Activated naive CD8-positive, alpha-beta T cell treated with anti-CD3 and anti-CD28 coated beads, Interleukin-2, amount 10 ng/mL, durations not matched to agents 7 days and 5 days (primary cell): ENCODE results near the gene MCM8. TPM values are rescaled to one million over a fixed set of nuclear protein-coding genes. Genes with fewer than 3 reads are reported as not detected.

ENCODE experiments used
- ATAC-seq: fragments of 150-1000 bp; cut with Tn5 transposase; one replicate; pipeline ENCODE4 v1.10.0; 2021; ENCODE audit warnings: low read depth, moderate library complexity
- POLR2A ChIA-PET: fragments of 350-600 bp; sonication (Branson Sonifier 250); formaldehyde crosslinking; loops from one replicate; lab custom pipeline; 2021; ENCODE audit warnings: antibody characterized with exemption; lab: Charles Lee
- DNase-seq: peaks from one replicate; pipeline ENCODE4 v3.0.0; 2021
- H3K27ac Mint-ChIP-seq: one replicate; pipeline ENCODE4 v1.8.0; 2022; ENCODE audit warnings: mild to moderate bottlenecking, mixed read lengths
- H3K27me3 Mint-ChIP-seq: one replicate; pipeline ENCODE4 v1.8.0; 2022; ENCODE audit warnings: mild to moderate bottlenecking, moderate library complexity, mixed read lengths
- H3K36me3 Mint-ChIP-seq: one replicate; pipeline ENCODE4 v1.8.0; 2021; ENCODE audit warnings: mild to moderate bottlenecking, mixed read lengths
- H3K4me1 Mint-ChIP-seq: one replicate; pipeline ENCODE4 v1.8.0; 2021; ENCODE audit warnings: mixed read lengths
- H3K4me3 Mint-ChIP-seq: one replicate; pipeline ENCODE4 v1.8.0; 2022; ENCODE audit warnings: mild to moderate bottlenecking, moderate library complexity, mixed read lengths
- H3K9me3 Mint-ChIP-seq: one replicate; pipeline ENCODE4 v1.8.0; 2021; ENCODE audit warnings: mixed read lengths
- total RNA-seq, 2 experiments: library from RNA; stranded (reverse); gene quantifications; one replicate each; pipeline ENCODE4 v1.2.3, GENCODE V29; 2021

The MCM8 gene
- total RNA-seq, 2 experiments from 2014 or later: 22.6 to 23.5 TPM

DNA sequence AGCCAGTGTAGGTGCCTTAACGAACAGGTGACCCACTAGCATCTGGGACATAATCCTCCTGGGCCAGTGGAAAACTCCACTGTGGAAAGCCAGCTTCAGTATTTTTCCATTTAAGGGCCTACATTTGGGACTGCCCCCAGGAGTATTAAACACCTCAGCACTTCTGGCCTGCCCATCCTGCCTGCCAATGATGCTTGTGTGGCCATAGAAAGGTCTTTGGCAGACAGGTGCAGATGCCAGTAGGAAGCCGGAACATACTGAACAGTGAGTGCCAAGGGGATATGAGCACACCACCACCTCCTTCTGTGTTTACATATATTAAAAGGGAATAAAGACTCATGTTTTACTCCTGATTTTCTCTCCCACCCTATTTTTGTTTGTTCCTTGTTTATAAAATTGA, 19.9 kb downstream of the MCM8 start:
- ATAC-seq (no peak), DNase-seq (no peak)
- Mint-ChIP-seq H3K27ac (no peak overlapping the region), H3K36me3 (peaks cover 19% of the 10 kb centered on the region), H3K4me3 (no peak overlapping the region), H3K27me3 (no peaks in the 10 kb centered on the region), H3K9me3 (no peaks in the 10 kb centered on the region), H3K4me1 (no peaks in the 10 kb centered on the region)
- POLR2A ChIA-PET: no interaction called here

DNA sequence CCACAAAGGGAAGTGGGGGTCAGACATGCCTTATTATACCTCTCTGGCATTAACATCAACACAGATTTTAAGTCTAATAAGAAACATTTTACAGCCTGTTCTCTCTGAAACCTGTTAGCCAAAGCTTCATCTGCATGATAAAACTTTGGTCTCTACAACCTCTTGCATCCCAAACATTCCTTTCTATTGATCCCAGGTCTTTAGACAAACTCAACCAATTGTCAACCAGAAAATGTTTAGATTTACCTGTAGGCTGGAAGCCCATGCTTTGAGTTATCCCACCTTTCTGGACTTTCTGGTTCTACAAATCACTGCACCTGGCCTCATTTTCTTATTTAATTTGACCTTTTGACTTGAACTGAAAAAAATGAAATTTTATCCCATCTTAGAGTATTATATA, 20.8 kb downstream of the MCM8 start:
- H3K27ac Mint-ChIP-seq: no peak overlapping the region
- ATAC-seq: no peak
- no peak for DNase-seq
- H3K36me3 Mint-ChIP-seq: peaks cover 15% of the 10 kb centered on the region
- H3K9me3 Mint-ChIP-seq: no peaks in the 10 kb centered on the region
- no peaks in the 10 kb centered on the region for H3K27me3 Mint-ChIP-seq
- no peaks in the 10 kb centered on the region for H3K4me1 Mint-ChIP-seq
- H3K4me3 Mint-ChIP-seq: no peak overlapping the region
- POLR2A ChIA-PET: no interaction called here

DNA sequence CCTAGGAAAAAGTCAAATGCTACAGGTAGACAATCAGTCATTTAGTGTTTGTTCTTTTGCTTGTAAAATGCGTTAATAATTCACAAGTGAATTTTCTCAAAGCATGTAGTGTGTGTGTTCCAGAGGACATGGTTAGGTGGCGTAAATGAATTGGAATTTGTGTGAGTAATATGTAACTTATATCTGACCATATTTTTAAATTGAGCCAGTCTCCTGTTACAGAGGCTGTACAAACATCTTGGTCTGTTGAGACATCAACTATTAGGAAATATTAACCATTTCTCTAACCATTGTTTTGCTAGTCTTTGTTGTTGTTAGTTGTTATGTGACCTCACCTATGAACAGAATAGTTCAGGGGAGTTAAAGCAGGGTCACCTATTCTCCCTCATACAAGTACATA, 22.7 kb downstream of the MCM8 start:
- POLR2A ChIA-PET: no interaction called here
- Mint-ChIP-seq H3K4me1 (peaks cover 2% of the 10 kb centered on the region), H3K27ac (no peak overlapping the region), H3K4me3 (no peak overlapping the region), H3K36me3 (peaks cover 13% of the 10 kb centered on the region), H3K27me3 (no peaks in the 10 kb centered on the region), H3K9me3 (no peaks in the 10 kb centered on the region)
- ATAC-seq (no peak), DNase-seq (no peak)

DNA sequence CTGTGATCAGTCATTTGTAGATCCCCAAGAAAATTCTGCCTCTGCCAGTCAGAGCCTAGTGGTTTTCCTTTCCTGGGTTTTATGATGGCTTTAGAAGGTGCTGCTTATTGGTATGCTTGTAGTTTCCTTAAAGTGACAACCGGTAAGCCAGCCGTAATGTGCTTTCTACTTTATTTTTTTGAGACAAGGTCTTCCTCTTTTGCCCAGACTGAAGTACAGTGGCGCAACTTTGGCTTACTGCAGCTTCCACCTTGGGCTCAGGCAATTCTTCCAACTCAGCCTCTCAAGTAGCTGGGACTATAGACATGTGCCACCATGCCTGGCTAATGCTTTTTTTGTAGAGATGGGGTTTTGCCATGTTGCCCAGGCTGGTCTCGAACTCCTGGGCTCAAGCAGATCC, 23.5 kb downstream of the MCM8 start:
- no peak overlapping the region for H3K27ac Mint-ChIP-seq
- H3K4me1 Mint-ChIP-seq: peaks cover 2% of the 10 kb centered on the region
- H3K4me3 Mint-ChIP-seq: no peak overlapping the region
- ATAC-seq (no peak), DNase-seq (no peak)
- H3K36me3 Mint-ChIP-seq: peaks cover 17% of the 10 kb centered on the region
- POLR2A ChIA-PET: no interaction called here
- no peaks in the 10 kb centered on the region for H3K9me3 Mint-ChIP-seq
- H3K27me3 Mint-ChIP-seq: no peaks in the 10 kb centered on the region

DNA sequence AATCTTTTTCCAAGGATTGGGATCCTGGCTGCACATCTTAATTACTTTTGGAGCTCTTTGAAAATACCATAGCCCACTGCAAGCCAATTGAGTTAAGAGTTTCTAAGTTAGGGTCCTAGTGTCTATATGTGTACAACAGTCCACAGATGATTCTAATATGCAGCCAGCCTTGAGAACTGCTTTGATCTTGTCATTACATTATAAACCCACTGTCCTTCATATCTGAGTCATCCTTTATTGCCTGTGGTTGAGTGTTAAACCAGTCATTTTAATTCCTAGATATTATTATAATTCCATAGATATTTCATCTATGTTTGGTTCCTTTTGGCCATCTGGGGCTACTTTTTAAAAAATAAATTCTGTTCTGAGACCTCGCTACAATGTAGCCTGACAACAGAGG, 24.1 kb downstream of the MCM8 start:
- no peak overlapping the region for H3K27ac Mint-ChIP-seq
- no peak for ATAC-seq
- H3K4me1 Mint-ChIP-seq: peaks cover 2% of the 10 kb centered on the region
- no peak overlapping the region for H3K4me3 Mint-ChIP-seq
- POLR2A ChIA-PET: no interaction called here
- H3K9me3 Mint-ChIP-seq: no peaks in the 10 kb centered on the region
- no peak for DNase-seq
- H3K27me3 Mint-ChIP-seq: no peaks in the 10 kb centered on the region
- H3K36me3 Mint-ChIP-seq: peaks cover 21% of the 10 kb centered on the region

DNA sequence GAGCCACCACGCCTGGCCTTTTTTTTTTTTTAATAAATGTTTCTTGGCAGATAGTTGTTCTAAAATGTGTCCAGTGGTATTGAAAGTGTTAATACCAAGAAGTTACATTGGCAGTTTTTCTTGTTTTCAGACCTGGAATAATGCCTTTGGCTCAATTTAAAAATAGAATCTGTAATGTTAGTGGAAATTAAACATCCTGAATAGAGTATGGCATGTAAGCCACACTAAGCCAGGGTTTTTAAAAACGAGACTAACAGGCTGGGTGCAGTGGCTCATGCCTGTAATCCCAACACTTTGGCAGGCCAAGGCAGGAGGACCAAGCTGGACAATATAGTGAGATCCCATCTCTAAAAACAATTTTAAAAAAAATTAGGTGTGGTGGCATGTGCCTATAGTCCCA, 25.3 kb downstream of the MCM8 start:
- ATAC-seq (no peak), DNase-seq (no peak)
- no peak overlapping the region for H3K27ac Mint-ChIP-seq
- POLR2A ChIA-PET: no interaction called here
- H3K36me3 Mint-ChIP-seq: peaks cover 25% of the 10 kb centered on the region
- H3K27me3 Mint-ChIP-seq: no peaks in the 10 kb centered on the region
- no peak overlapping the region for H3K4me3 Mint-ChIP-seq
- H3K9me3 Mint-ChIP-seq: no peaks in the 10 kb centered on the region
- H3K4me1 Mint-ChIP-seq: peaks cover 3% of the 10 kb centered on the region

DNA sequence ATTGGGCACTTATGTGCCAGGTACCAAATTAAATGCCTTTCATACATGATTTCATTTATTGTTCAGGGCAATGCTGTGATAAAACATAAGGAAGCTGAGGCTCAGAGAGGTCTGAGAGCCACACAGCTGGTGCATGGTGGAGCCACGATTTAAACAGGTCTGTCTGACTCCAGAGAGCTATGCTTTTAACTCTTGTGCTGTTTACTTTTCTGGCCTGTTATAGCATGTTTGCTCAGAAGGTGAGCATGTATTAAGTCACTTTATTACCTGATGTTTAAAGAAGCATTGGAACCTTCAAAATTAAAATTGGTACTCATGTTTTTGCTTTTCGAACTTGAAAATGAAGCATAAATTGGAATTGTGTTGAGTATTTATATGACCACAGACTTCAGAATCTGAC, 26.8 kb downstream of the MCM8 start:
- no peak overlapping the region for H3K27ac Mint-ChIP-seq
- no peaks in the 10 kb centered on the region for H3K27me3 Mint-ChIP-seq
- peaks cover 25% of the 10 kb centered on the region for H3K36me3 Mint-ChIP-seq

DNA sequence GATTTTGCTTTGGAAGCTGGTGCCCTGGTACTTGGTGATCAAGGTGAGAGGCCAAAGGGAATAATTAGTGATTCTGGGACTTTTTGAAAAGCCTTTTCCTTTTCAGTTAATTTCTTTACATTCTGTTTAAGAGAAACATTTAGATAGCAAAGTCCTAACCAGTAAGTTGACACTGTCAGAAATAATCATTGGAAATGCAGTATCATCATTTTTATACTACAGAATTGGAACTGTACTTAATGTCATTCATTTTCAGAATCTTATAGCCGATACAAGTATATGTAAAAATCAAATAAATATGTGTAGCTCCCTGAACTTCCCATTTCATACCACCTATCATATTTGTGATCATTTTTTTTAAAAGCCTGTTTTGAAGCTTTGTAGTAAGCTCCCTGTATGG, 27.5 kb downstream of the MCM8 start:
- ATAC-seq: no peak
- POLR2A ChIA-PET: no interaction called here
- H3K4me1 Mint-ChIP-seq: peaks cover 3% of the 10 kb centered on the region
- H3K36me3 Mint-ChIP-seq: peaks cover 23% of the 10 kb centered on the region
- H3K9me3 Mint-ChIP-seq: no peaks in the 10 kb centered on the region
- H3K27ac Mint-ChIP-seq: no peak overlapping the region
- no peak for DNase-seq
- no peaks in the 10 kb centered on the region for H3K27me3 Mint-ChIP-seq
- no peak overlapping the region for H3K4me3 Mint-ChIP-seq

More for the DNA sequence above, 26.8 kb downstream of the MCM8 start:
- DNase-seq (no peak), ATAC-seq (no peak)
- peaks cover 3% of the 10 kb centered on the region for H3K4me1 Mint-ChIP-seq
- H3K4me3 Mint-ChIP-seq: no peak overlapping the region
- H3K9me3 Mint-ChIP-seq: no peaks in the 10 kb centered on the region
- POLR2A ChIA-PET: no interaction called here

DNA sequence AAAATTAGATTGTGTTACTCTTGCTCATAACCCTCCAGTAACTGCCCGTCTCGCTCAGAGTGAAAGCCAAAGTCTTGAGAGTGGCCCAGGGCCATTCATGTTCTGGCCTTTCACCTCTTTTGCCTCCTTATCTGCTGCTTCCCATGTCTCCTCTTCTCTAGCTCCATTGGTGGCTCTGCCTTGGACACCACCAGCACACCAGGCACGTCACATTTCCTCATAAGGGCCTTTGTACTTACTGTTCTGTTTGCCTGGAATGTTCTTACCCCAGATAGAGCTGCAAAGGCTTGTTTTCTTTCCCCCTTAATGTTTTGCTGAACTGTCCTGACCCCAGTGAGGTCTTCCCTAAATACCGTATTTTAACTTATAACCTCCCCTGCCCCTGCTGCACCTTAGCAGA, 29.3 kb downstream of the MCM8 start:
- no peak for DNase-seq
- H3K4me3 Mint-ChIP-seq: no peak overlapping the region
- POLR2A ChIA-PET: interaction anchor here (1.4 kb wide), 1 partner anchor 17 kb away, joined by 4 read pairs; no protein-coding TSS in a partner anchor
- peaks cover 3% of the 10 kb centered on the region for H3K4me1 Mint-ChIP-seq
- H3K27ac Mint-ChIP-seq: no peak overlapping the region
- H3K27me3 Mint-ChIP-seq: no peaks in the 10 kb centered on the region
- ATAC-seq: no peak
- peaks cover 20% of the 10 kb centered on the region for H3K36me3 Mint-ChIP-seq
- H3K9me3 Mint-ChIP-seq: no peaks in the 10 kb centered on the region

DNA sequence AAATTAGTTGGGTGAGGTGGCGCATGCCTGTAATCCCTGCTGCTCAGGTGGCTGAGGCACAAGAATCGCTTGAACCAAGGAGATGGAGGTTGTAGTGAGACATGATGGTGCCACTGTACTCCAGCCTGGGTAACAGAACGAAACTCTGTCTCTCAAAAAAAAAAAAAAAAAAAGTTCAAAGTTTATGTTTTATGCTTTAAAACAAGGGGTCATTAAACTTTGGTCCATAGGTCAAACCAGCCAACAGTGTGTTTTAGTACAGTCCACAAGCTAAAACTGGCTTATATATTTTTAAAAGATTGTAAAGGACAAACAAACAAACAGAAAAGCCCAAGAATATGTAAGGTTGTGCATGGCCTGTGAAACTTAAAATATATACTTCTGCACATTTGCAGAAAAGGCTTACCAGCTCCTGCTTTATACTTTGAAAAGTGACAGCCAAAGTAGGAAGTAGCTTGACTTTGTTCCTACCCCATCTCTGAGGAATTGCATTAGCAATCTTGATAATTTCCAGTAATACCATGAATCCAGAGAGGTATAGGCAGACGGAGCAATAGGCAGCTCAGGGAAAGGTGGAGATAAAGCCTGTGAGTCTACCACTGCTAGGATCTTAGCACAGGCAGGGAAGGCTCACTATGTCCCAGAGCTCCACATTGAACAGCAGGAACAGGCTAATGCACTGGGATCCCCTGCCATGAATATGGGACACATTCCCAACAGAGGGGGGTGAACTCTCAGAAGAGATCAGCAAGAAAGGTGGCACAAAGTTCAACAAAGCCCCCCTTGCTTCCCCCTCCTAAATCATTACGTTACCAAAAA, 30.5 kb downstream of the MCM8 start:
- Mint-ChIP-seq H3K9me3 (no peaks in the 10 kb centered on the region), H3K27me3 (no peaks in the 10 kb centered on the region), H3K36me3 (peaks cover 20% of the 10 kb centered on the region), H3K4me1 (peaks cover 3% of the 10 kb centered on the region), H3K4me3 (no peak overlapping the region), H3K27ac (no peak overlapping the region)
- POLR2A ChIA-PET: interaction anchor here (1.4 kb wide), 1 partner anchor 16 kb away, joined by 4 read pairs; no protein-coding TSS in a partner anchor
- DNase-seq: no peak
- no peak for ATAC-seq

DNA sequence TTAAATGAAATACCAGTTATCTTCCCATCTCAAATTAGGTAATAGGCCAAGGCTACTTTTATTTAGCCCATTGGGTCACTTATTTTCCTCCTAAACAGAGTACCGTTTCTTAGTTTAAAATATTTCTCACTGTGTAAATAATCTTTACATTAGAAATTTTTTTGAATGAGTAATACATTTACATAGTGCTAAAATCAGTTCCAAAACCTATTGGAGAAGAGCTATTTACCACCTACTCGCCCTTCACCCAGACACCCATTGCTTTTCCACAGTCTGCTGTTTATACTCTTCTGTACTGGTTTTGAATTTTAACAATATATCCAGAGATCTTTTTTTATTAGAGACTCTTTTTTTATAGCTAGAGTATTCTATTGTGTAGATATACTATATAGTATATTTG, 36.9 kb downstream of the MCM8 start:
- ATAC-seq (no peak), DNase-seq (no peak)
- no peaks in the 10 kb centered on the region for H3K27me3 Mint-ChIP-seq
- peaks cover 10% of the 10 kb centered on the region for H3K36me3 Mint-ChIP-seq
- H3K4me3 Mint-ChIP-seq: no peak overlapping the region
- no peaks in the 10 kb centered on the region for H3K9me3 Mint-ChIP-seq
- H3K27ac Mint-ChIP-seq: no peak overlapping the region
- H3K4me1 Mint-ChIP-seq: no peaks in the 10 kb centered on the region
- POLR2A ChIA-PET: no interaction called here

DNA sequence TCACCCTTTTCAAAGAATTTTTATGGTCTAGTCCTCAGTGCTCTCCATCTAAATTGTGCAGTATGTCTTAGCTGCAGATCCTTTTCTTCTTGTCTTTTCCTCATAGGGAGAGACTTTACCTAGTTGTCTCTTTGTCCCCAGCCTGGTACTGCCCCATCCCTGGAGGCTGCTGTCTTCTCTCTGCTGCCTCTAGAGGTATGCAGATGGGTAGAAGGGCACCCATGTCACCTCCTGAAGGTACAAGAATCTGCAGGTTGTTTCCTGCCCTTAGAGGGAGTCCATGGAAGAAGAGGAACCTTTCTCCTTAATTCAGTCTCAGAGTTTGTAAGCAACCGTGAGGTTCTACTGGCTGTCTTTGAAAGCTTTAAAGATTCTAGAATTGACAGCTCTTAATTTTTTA, 39.1 kb downstream of the MCM8 start:
- Mint-ChIP-seq H3K9me3 (no peaks in the 10 kb centered on the region), H3K4me3 (no peak overlapping the region), H3K27me3 (no peaks in the 10 kb centered on the region), H3K36me3 (peaks cover 9% of the 10 kb centered on the region), H3K4me1 (no peaks in the 10 kb centered on the region), H3K27ac (no peak overlapping the region)
- POLR2A ChIA-PET: interaction anchor here (0.8 kb wide), 1 partner anchor 11 kb away, joined by 3 read pairs; no protein-coding TSS in a partner anchor
- DNase-seq (no peak), ATAC-seq (no peak)

DNA sequence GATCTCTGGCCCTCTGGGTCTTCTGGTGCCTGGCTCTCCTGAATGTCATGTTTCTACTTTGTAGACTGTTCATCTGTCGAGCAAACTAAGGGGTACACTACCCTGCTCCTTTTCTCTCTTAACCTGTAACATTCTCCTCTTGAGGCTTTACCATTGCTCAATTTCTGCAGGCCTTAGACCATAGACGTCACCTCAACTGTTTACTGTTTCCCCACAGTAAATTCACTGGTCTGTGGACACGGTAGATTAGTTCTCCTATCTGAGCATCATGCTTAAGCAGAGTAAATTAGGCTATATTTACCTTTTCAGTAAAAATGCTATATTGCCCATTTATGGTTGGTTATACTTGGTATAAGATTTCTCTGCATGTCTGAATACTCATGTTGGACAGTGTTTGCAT, 40.5 kb downstream of the MCM8 start:
- no peaks in the 10 kb centered on the region for H3K9me3 Mint-ChIP-seq
- peaks cover 17% of the 10 kb centered on the region for H3K36me3 Mint-ChIP-seq
- H3K27me3 Mint-ChIP-seq: no peaks in the 10 kb centered on the region
- POLR2A ChIA-PET: no interaction called here
- ATAC-seq (no peak), DNase-seq (no peak)
- H3K4me1 Mint-ChIP-seq: peaks cover 4% of the 10 kb centered on the region
- no peak overlapping the region for H3K27ac Mint-ChIP-seq
- no peak overlapping the region for H3K4me3 Mint-ChIP-seq

DNA sequence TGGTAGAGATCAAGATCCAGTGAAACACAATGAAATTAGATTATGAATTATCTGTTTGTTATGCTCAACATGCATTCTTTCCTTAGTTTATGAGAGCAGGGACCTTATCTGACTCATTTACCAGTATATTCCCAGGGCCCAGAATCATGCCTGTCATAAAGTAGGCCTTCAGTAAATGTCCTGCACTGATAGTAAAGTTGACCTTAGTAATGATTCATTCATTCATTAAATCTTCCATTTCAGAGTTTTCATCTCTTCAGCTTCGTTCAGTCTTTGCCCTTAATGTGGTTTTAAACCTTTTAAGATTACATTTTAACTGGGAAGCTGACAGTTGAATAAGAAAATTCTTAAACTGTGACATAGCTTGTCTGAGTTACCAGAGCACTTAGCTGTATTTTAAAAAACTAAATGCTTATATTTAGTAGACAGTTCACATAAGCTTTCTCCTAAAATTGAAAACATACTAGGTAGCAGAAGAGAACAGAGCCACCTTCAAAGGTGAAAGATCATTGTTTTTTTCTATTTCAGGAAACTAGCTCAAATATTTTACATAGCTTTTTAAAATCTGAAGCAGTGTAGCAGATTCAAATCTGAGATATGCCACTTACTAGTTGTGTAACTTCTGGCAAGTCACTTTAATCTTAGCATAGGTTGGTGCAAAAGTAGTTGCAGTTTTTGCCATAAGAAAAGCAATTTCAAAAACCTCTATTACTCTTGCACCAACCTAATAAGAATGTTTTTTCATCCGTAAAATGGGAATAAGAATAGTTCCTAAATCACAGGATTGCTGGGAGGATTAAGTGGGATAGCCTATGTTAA, 41.4 kb downstream of the MCM8 start:
- POLR2A ChIA-PET: no interaction called here
- H3K9me3 Mint-ChIP-seq: no peaks in the 10 kb centered on the region
- DNase-seq (no peak), ATAC-seq (no peak)
- no peak overlapping the region for H3K27ac Mint-ChIP-seq
- peaks cover 17% of the 10 kb centered on the region for H3K36me3 Mint-ChIP-seq
- peaks cover 7% of the 10 kb centered on the region for H3K4me1 Mint-ChIP-seq
- no peak overlapping the region for H3K4me3 Mint-ChIP-seq
- no peaks in the 10 kb centered on the region for H3K27me3 Mint-ChIP-seq
